ENCODE measurements around the gene TEKT5.
"Not testable (repeated sequence)": the region's sequence is repeated elsewhere in the genome, so short reads cannot be mapped to it uniquely, and the experiment has no call there.

TEKT5 gene

DNA sequence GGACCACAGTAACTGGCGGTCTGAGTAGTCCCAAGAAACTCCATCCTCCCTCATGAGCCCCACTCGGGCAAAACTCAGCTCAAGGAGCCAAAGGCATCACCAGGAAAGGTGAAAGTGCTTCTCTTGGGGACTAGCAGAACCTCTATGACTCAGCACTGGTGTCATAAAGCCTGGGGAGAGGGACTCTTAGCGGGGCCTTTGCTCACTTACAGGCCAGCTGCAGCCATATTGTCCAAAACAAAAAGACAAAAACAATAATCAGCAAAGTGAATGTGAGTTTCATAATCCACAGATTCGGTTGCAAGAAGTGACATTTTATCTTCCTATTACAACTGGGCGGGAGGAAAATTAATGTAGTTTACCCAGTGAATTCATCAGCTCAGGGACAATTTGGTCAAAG lies at the start of gene TEKT5:
TEKT5 (minus strand) TSS at position 101 of the 400 bp plus-strand sequence; CDS start at position 44, 57 bp downstream.
- FAIRE-seq, result no peak

GRCh38 chr16:10743610-10744369 lies 49.1 kb upstream of the TEKT5 start, which contains the start of gene NUBP1:
Gene NUBP1 (plus strand): TSS chr16:10743842. CDS start chr16:10743864, 22 bp downstream.
- FAIRE-seq, result no peak

GRCh38 chr16:10743227-10743609 lies 48.5 kb upstream of the TEKT5 start:
- no peak for FAIRE-seq

- no peak for FAIRE-seq
Observed at GRCh38 chr16:10741844-10742243, 47.1 kb upstream of the TEKT5 start.

DNA sequence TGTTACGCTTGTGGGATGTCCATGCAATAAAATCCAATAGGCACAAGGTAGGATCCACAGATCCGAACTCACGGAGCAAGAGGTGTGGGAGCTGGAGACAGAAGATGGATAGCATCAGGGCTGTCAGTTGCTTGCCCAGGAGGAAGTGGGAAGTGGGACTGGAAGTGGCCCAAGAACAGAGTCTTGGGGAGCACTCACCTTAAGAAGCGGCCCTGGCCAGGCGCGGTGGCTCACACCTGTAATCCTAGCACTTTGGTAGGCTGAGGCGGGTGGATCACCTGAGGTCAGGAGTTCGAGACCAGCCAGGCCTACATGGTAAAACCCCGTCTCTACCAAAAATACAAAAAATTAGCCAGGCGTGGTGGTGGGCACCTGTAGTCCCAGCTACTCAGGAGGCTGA lies 46.5 kb upstream of the TEKT5 start:
- FAIRE-seq, result not testable (repeated sequence)

GRCh38 chr16:10740845-10741208 lies 46.1 kb upstream of the TEKT5 start:
- no peak for FAIRE-seq

DNA sequence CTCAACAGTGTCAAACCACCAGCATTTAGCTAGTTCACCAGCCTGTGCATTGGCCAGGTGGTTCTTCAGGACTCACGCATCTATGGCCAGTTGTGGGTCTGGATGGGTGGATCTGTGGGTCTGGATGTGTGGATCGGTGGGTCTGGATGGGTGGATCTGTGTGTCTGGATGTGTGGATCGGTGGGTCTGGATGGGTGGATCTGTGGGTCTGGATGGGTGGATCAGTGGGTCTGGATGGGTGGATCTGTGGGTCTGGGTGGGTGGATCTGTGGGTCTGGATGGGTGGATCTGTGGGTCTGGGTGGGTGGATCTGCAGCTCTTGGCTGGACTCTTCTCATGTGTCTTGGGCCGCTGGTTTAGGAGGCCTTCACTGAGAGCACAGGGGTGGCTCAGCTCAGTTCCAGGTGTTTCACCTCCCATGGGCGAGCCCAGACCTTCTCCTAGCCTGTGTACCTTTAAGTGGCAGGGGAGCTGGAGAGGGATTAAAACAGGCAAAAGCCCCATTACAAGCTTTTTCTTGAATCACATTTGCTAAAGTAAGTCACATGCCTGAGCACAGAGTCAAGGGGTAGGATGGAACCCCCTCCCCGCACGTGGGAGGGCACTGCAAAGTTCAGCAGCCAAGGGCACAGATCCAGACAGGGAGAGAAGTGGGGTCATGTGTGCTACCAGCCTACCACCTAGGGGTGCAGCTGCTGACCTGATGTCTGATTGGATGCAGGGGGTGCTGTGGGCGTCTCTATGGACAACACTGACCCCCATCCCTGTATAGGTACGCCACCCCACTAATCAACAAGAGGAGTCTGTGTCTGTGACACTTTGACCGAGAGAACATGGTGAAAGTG lies 45.5 kb upstream of the TEKT5 start:
- no peak for FAIRE-seq

DNA sequence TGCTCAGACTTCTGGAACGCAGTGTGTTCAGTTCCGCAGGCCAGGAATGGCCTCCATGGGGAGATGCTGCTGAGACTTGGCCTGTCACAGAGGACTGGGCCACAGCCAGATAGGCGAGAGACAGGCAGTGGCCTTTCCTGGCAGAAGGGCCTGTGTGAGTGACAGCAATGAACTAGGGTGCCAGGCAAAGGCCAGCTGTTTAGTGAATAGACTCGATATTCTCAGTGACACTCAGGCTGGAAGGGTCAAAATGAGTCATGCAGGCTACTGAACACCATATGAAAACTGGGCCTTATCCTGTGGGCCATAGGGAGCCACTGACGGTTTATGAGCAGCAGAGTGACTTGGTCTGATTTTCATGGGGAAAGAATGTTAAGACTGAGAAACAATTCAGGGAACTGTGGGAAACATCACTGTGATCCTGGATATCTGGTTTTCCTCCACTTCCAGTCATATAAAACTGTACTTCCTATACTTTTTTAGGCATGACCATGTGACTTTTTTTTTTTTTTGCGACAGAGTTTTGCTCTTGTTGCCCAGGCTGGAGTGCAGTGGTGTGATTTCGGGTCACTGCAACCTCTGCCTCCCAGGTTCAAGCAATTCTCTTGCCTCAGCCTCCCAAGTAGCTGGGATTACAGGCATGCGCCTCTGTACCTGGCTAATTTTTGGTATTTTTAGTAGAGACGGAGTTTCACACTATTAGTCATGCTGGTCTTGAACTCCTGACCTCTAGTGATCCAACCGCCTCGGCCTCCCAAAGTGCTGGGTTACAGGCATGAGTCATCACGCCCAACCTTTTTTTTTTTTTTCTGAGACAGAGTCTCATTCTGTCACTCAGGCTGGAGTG lies 43.7 kb upstream of the TEKT5 start:
- FAIRE-seq, result no peak

- peak; percentile 28 for FAIRE-seq
Observed at GRCh38 chr16:10737068-10737625, 42.4 kb upstream of the TEKT5 start.

- no peak for FAIRE-seq
Observed at GRCh38 chr16:10731790-10732189, 37.1 kb upstream of the TEKT5 start.

GRCh38 chr16:10729104-10730048 lies 34.6 kb upstream of the TEKT5 start:
- FAIRE-seq, result no peak

- no peak for FAIRE-seq
Observed at GRCh38 chr16:10728003-10728887, 33.5 kb upstream of the TEKT5 start.

DNA sequence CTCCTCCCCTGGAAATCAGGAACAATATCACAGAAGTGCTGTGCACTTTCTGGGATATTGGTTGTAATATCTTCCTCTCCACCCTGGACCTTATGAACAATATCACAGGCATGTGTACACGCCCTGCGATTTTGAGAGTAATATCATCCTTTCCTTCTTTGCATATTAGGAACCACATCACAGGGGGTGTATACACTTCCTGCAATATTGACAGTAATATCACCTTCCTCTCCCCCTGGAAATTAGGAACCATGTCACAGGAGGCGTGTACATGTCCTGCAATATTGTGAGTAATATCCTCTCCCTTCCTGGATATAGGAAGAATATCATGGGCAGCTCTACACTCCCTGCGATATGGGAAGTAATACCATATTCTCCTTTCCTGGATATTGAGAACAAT lies 14.2 kb upstream of the TEKT5 start:
- FAIRE-seq, result no peak

GRCh38 chr16:10699756-10700155 lies 5.0 kb upstream of the TEKT5 start:
- FAIRE-seq, result no peak

DNA sequence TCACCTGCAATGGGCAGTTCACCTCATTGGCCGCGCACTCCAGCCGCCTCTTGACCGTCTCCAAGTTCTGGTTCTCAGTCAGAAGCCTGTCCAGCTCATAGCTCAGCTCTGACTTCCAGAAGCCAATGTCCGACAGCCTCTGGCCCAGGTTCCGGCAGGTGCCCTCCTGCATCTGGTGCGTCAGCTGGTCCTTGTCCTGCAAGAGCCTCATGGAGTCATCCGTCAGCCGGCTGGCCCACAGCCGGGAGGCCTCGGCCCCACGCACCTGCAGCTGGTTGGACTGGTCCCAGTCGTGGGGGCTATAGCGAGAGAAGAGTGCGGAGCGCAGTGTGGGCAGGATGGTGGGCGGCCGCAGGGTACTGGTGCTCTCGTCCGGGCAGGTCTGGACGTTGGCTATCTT lies 424 bp downstream of the TEKT5 start:
- no peak for FAIRE-seq

GRCh38 chr16:10693889-10694288 lies 841 bp downstream of the TEKT5 start:
- FAIRE-seq, result no peak

GRCh38 chr16:10692470-10692869 lies 2.3 kb downstream of the TEKT5 start:
- FAIRE-seq, result no peak

- FAIRE-seq, result no peak
Observed at GRCh38 chr16:10688726-10689125, 6.0 kb downstream of the TEKT5 start.

- FAIRE-seq, result no peak
Observed at GRCh38 chr16:10688291-10688690, 6.4 kb downstream of the TEKT5 start.

- FAIRE-seq, result no peak
Observed at GRCh38 chr16:10685709-10686108, 9.0 kb downstream of the TEKT5 start.
